Suprapubic skin (tissue), 4 donors: Measurements from ENCODE around the gene ETNK2.

Experiments
- EP300 ChIP-seq: sonication (generic); formaldehyde crosslinking; IDR thresholded peaks from one replicate; pipeline ENCODE4 v1.6.1; 2017; ENCODE audit warnings: antibody characterized with exemption
- POLR2A ChIP-seq, 2 donors: fragments of 450-650 bp; IDR thresholded peaks; one replicate each; pipeline ENCODE4 v1.6.1; 2017; ENCODE audit warnings: antibody characterized with exemption in 2 of 2, mild to moderate bottlenecking in 2 of 2, moderate library complexity in 2 of 2
- POLR2AphosphoS5 ChIP-seq, 3 donors: sonication (generic); formaldehyde crosslinking; IDR thresholded peaks; one replicate each; pipeline ENCODE4 v1.6.1; 2017; ENCODE audit warnings: antibody characterized with exemption in 3 of 3
- TF ChIP-seq, protein P1 (sequence below), 2 donors: fragments of 200-600 bp in 1 of 2; fragments of 450-650 bp in 1 of 2; sonication (generic) in 1 of 2; IDR thresholded peaks; one replicate each; pipeline ENCODE4 v1.5.1; 2016 to 2019; ENCODE audit warnings: antibody characterized with exemption in 2 of 2, mild to moderate bottlenecking in 1 of 2, moderate library complexity in 1 of 2

DNA sequence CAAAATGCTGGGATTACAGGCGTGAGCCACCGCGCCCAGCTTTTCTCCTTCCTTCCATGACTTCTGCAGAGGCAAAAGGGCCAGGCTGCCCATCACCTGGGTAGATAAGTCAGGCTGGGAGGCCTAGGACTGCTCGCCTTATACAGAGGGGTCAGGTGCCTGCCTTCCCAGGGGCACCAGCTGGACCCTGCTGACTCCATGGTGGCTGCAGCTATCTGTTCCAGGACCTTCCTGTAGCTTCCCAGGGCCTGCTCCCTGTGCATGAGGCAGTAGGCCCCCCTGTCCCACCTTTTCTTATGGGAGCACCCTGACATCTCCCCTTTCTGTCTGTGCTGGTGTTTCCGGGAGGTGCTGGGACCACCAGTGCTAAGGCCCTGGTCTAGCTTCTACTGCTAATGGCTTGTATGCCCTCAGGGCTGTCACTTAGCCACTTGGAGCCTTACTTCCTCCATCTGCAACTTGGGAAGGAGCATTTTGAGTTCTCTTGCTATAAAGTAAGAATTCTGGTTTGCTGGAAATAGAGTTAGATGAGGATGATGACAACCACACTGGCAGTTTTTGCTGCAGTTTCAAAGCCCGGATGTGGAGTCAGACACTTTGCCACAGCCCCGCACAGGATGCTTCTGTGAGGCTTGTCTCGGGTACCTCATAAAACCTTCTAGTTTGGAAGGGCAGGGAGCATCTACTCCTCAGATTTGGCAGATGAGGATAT is 64.5 kb downstream of the ETNK2 start:
- TF ChIP-seq EP300 (no peak), POLR2AphosphoS5 (IDR thresholded peaks at IDR 0.05) (no peak), POLR2A (IDR thresholded peaks at IDR 0.05) (no peak)
- TF ChIP-seq, protein P1, sequence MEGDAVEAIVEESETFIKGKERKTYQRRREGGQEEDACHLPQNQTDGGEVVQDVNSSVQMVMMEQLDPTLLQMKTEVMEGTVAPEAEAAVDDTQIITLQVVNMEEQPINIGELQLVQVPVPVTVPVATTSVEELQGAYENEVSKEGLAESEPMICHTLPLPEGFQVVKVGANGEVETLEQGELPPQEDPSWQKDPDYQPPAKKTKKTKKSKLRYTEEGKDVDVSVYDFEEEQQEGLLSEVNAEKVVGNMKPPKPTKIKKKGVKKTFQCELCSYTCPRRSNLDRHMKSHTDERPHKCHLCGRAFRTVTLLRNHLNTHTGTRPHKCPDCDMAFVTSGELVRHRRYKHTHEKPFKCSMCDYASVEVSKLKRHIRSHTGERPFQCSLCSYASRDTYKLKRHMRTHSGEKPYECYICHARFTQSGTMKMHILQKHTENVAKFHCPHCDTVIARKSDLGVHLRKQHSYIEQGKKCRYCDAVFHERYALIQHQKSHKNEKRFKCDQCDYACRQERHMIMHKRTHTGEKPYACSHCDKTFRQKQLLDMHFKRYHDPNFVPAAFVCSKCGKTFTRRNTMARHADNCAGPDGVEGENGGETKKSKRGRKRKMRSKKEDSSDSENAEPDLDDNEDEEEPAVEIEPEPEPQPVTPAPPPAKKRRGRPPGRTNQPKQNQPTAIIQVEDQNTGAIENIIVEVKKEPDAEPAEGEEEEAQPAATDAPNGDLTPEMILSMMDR (IDR thresholded peaks at IDR 0.05): no peak
